ENCODE measurements around the gene ATP5PO.
"Not testable (repeated sequence)": the region's sequence is repeated elsewhere in the genome, so short reads cannot be mapped to it uniquely, and the experiment has no call there.

ATP5PO gene

DNA sequence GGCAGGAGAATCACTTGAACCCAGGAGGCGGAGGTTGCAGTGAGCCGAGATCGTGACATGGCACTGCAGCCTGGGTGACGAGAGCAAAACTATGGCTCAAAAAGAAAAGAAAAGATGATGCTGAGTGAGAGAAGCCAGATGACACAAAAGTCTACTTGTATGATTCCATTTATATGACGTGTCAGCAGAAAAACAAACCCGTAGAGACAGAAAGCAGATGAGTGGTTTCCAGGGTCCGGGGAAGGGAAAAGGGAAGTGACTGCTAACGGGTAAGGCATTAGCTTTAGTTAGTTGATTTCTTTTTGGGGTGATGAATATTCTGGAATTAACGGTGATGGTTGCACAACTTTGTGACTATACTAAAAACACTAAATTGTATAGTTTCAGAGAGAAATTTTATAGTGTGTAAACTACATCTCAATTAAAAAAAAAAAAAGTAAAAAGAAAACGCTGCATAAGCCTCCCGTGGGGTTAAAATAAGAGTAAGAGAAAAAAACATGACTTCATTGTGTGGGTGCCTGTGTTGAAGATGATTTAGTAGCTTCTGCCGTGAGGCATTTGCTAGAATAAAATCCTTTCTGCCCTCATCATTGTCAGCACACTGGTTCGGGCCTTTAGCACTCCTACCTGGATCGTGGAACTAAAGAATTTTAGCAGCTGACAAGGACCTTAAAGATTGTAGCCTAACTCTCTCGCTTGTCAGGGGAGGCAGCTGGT lies 24.7 kb upstream of the ATP5PO start:
- DNase-seq = no peak

DNA sequence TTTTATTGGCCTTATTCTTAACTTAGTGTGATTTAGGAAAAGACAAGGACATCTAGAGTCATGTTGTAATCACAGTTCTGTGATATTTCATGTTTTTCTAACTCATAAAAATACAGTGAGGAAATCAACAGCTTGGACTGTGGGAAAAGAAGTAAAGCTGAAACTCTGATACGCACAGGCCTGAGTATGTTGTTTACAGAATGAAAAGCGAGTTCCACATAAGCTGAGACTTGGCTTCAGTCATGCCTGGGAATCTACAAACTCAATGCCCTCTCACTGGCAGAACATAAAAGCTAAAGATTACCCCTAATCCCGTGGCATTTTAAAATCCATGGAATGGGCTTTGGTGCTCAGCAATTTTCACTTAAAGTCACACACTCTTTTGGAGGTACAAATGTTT lies 23.6 kb upstream of the ATP5PO start:
- no peak for DNase-seq

DNA sequence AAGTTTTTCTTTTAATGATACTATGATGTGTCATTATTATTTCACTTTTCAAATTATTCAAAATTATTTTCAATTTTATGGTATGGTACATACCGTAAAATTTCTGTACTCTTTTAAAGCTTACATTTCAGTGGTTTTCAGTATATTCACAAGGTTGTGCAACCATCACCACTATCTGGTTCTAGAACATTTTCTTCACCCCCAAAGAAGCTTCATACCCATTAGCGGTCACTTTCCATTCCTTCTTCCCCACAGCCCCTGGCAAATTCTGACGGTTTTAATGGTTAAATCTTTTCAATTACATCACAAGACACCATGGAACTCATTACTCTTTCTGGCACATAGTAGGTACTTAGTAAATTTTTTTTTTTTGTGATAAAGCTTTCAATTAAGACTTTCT lies 22.8 kb upstream of the ATP5PO start:
- DNase-seq = no peak

DNA sequence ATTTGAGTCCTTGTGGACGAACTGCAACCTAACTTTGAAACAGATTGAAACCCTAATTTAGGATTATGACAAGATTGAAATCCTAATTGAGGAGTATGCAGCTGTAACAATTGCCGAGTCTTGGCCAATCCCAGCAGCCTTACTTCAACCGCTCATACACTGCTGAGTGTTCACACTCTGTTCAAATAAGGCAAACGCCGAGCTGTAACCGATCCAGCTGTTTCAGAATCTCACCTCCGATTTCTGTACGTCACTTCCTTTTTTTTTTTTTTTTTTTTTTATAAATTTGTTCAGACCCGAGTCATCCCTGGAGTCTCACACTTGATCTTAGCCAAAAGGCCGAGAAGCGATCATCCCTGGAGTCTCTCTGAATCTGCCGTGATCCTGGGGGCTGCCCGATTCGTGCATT lies 22.3 kb upstream of the ATP5PO start:
- peak; percentile 75 for DNase-seq

DNA sequence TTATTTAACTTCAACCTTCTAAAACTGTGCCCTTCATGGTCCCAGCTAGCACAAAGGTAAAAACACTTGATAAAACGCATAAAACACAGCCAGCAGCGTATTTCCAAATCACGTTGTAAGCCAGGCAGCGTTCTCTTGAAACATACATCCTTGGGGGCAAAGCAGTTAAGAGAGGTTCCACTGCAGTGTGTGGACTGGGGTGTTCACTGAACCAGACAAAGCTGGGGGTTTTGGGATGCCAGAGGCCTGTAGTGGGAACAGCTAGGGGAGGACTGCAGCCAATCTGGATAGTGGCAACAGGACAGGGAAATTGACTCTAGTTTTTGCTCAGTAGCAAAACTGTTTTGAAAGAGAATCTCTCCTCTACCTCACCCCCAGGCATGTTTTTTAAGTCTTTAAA lies 21.5 kb upstream of the ATP5PO start:
- DNase-seq = no peak

DNA sequence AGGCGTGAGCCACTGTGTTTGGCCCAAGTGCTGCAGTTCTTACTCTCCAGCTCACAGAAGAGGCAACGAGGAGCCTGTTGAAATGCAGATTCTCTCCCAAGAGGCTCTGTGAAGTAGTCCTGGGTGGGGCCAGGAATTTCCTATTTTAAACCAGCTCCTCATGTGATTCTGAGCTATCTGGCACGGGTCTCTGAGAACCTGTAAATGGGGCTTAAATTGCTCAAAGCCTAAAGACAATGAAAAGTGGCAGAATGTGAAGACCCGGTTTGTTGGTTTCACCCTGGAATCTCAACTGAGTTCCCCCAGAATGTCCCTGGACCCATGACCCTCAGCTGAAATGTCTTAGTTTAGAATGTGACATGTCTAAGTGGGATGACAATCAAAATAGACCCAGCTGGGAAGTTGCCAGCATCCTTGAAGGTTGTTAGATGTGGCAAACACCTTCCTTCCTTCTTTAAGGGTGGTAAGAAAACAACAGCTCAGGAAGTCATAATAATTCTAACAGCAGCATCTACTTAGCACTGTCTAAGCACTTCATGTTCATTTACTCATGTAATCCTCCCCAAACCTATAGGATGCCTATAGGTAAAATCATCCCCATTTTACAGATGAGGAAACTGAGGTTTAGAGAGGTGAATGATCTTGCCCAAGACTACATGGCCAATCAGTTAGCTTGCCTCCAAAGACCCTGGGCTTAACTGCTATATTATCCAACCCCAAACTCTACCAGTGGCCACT lies 20.9 kb upstream of the ATP5PO start:
- DNase-seq = peak; percentile 85

DNA sequence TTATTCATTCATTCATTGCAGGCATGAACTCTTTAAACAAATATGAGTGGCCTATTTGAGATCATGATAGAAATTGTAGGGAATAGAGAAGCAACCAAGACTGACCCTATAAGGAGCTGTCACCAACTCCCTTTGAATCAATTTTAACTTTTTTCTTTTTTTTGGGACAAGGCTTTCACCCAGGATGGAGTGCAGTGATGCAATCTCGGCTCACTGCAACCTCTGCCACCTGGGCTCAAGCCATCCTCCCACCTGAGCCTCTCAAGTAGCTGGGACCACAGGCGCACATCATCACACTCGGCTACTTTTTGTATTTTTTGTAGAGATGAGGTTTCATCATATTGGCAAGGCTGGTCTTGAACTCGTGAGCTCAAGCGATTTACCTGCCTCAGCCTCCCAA lies 17.1 kb upstream of the ATP5PO start:
- no peak for DNase-seq

DNA sequence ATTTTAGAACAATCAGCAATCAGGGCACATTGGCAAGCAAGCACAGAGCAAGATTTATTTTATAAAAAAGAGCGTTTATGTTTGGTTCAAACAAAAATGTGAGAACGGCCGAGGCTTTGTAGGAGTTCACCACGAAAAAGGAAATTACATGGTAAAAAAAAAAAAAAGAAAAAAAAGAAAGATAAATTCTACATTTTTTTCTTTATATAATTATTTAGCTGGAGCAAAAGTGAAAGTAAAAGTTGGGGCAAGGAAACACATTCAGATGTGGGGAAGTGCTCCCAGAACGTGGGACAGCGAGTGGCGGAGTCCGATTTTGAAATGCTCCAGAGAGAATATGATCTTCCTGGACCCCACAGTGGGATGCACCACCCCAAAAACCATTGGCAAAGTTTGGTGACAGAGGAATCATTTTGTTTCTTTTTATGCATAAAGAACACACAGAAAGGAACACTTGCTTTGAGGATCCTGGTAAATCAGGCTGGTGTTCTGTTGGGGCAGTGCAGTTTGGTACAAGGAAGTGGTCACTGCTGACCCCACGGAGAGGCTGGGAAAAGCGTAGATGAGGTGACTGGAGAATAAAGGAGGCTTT lies 16.3 kb upstream of the ATP5PO start:
- no peak for DNase-seq

DNA sequence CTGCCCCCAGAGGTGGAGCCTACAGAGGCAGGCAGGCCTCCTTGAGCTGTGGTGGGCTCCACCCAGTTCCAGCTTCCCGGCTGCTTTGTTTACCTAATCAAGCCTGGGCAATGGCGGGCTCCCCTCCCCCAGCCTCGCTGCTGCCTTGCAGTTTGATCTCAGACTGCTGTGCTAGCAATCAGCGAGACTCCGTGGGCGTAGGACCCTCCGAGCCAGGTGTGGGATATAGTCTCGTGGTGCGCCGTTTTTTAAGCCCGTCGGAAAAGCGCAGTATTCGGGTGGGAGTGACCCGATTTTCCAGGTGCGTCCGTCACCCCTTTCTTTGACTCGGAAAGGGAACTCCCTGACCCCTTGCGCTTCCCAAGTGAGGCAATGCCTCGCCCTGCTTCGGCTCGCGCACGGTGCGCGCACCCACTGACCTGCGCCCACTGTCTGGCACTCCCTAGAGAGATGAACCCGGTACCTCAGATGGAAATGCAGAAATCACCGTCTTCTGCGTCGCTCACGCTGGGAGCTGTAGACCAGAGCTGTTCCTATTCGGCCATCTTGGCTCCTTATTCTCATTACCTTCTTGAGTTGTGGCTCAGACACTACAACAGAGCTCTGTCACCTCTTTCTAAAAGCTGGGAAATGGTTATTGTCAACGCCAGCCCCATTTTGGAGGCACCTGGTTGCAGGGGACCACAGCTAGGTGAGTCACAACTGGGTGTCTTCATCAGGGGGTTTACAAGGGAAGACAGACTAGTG lies 15.6 kb upstream of the ATP5PO start:
- DNase-seq = peak; percentile 97

DNA sequence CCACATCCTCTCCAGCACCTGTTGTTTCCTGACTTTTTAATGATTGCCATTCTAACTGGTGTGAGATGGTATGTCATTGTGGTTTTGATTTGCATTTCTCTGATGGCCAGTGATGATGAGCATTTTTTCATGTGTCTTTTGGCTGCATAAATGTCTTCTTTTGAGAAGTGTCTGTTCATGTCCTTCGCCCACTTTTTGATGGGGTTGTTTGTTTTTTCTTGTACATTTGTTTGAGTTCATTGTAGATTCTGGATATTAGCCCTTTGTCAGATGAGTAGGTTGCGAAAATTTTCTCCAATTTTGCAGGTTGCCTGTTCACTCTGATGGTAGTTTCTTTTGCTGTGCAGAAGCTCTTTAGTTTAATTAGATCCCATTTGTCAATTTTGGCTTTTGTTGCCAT lies 10.6 kb upstream of the ATP5PO start:
- DNase-seq = not testable (repeated sequence)

DNA sequence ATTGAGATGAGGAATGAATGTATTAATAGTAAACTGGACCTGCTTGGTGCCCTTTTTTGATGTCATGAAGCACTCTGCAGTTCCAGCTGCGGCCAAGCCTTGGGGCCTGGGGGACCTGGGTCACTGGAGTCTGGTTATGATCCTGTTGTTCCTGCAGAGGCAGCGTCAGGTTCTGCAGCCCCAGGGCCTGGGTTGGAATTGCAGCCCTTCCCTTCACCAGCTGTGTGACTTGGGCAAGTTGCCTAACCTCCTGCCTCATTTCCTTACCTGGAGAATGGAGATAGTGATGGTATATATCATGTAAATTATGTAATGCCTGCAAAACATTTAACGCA lies 9.1 kb upstream of the ATP5PO start:
- no peak for DNase-seq

DNA sequence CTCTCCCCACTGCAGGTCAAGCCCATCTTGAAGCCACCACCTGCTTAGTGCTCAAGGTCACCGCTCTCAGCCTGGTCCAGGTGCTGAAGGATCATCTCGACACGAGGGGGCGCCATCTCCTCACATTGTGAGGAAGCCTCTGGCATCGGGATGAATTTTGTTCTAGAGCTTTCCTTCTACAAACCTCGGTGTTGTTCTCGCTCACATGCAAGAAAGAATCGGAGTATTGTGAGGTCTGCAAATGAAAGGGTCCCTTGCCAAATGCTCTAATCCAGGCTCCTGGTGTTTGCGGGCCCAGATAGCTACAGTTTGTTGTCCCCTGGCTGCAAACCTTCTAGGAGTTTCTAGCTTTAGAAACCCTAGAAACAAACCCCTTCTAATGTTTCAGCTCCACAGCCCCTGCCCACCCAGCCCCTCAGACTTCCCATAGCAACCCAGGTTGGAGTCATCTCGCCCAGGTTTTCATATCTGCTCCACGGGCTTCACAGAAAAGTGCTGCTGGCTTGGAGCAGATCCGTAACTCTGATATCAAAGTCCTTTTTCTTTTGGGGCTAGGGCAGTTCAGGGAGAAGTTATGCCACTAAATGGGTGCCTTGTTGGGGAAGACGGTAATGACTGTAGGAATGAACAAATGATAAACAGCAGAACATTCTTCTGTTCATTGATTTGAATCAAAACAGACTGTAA lies 8.6 kb upstream of the ATP5PO start:
- peak; percentile 86 for DNase-seq

DNA sequence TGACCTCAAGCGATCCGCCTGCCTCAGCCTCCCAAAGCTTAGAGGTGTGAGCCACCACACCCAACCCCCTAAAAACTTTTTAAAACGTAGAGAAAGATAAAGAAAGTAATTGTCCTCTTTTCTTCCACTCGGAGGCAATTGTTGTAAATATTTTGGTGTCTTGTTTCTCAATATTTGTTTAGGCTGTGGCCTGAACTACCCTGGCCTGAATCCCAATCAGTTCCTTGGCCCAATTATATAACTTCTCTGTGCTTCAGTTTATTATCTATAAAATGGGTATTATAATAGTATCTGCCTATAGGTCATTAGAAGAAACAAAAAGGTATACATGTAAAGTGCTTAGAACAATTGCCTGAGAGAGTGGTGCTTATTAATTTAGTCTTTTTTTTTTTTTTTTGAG lies 1.8 kb upstream of the ATP5PO start:
- DNase-seq = no peak

DNA sequence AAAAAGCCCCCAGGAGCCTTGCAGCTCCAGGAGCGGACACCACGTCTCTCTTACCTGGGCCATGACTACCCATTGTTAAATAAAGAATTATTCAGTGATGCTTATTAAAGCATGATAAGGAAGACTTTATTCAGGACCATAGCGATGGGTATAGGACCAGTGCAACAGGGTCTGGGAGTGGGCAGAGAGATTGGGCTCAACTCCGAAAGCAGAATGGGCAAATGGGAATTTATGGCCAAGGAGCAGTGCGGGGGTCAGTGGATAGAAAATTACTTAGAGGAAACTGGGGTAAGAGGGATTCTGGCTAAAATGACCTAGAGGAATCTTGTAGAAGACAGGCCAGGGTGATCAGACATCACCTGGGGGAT lies 580 bp upstream of the ATP5PO start:
- DNase-seq = no peak

DNA sequence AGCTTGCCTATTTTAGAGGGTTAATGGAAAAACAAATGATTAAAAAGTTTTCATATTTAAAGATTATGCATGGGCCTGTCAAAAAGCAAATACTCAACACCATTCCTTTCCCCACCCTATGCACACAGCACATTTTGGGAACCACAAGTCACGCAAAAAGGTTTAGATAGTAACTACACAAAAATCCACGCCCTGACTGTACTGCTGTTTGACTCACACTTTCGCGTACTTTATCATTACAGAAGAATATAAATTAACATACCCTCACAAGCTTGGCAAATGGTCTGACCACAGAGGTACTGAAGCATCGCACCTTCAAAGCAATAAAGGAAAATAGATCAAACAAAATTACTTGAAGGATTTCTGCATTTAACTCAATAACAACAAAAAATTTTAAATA lies 1.4 kb downstream of the ATP5PO start:
- no peak for DNase-seq

DNA sequence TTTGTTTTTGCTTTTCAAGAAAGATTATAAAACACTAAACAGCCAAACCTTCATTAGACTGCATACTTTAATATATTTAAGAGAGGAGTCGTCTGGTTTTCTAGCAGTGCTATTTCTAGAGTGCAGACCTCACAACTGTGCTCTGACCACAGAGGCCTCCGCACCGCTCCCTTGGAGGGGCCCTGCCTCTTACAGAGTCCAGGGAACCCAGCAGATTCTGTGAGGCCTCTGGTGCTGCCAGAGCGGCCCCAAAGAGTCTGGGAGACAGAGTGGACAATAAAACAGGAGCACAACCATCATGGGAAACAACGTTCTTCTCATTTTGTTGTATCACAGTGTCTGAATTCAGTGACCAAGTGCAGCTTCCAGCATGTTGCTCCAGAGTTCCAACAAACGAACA lies 5.8 kb downstream of the ATP5PO start:
- DNase-seq = no peak

DNA sequence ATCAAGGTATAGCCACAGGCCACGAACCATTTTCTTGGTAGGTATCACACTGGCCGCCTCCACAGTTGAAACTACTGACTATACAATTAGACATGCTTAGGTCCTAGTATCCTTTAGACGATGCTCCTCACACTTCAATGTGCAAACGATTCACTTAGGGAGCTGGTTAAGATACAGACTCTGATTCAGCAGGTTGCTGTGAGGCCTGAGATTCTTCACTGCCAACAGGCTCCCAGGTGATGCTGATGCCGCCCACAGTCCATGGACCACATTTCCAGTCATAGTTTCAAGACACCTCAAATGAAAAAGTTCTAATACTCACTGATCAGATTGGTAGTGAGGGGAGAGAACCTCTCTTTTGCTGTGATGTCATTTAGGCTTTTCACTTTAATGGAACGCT lies 6.8 kb downstream of the ATP5PO start:
- DNase-seq = no peak

DNA sequence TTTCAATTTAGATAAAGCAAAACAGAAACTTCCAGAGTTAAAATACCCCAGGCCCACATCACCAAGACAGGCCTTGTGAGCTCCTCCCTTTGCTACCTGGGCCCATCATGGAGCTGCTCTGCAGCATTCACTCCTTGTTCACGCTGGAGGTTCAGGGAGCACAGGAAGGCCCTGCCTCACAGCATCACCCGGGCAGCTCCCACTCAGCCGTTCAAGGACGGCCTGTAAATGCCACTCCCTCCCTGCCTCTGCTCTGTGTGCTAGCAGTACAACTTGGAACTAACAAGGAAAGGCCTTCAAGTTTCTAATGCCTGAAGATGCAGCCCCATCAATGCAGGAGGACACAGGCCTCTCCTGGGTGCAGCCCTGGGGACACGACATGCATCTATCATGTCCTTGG lies 11.6 kb downstream of the ATP5PO start:
- DNase-seq = no peak

DNA sequence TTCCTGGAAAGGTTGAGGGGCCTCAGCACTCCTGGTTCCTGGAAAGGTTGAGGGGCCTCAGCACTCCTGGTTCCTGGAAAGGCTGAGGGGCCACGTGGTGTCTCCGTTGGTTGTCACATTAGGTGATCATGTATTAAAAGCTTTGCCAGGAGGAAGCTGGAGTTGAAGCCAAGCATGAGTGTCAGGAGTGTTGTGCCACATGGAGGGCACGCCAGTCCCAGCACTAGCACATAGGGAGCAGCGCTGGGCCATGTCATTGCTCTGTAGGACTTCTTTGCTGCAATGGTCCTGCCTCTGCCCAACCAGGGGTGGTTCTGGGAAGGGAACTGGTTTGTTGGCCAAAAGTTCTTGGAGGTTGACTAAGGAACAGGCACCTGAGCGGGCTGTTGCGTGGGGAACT lies 13.3 kb downstream of the ATP5PO start:
- DNase-seq = no peak

DNA sequence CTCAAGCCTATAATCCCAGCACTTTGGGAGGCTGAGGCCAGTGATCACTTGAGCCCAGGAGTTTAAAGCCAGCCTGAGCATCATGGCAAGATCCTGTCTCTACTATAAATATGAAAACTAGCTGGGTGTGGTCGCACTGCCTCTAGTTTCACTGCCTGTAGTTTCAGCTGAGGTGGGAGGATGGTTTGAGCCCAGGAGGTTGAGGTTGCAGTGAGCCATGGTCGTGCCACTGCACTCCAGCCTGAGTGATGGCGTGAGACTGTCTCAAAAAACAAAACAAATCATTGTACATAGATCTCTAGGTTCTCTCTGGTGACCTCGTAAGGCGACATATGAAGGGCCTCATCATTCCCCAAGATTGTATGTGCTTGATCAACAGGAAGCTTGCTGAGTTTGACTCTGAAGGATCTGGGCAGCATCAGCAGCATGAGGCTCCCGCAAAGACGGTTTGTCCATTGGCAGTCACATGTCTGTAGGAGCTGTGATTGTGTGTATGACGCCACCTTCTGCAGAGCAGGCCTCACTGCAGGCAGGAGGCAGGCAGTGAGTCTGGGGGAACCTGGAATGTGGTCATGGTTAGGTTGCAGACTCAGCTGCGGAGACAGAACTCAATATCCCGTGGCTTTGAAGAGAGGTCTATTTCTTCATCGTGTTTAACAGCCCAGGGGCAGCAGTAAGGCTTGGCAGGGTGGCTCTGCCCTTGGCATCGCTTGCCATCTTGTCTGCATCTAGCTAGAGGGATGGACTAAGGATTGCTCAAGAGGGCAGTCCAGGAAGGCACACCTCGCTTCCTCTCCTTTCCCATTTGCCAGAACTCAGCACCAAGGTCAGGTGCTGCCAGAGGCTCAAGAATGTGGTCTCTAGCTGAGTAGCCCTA lies 14.0 kb downstream of the ATP5PO start:
- DNase-seq = no peak

DNA sequence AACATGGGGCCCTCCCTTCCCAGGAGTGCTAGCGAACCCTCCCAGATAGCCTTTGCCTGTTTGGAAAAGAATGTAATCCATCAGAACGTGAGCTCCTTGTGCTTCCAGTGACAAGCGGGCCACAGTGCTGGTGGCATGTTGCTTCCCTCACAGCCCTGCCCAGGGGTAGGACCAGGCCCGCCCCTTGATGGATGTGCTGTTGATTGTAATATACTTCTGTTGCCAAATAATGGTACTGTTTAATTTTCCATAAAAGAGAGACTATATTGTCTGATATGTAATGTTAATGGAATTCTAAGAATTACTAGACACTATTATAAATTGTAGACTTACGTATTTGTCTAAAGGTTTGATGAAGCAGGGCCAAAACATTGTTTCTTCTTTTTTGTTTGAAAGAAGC lies 16.4 kb downstream of the ATP5PO start:
- no peak for DNase-seq

DNA sequence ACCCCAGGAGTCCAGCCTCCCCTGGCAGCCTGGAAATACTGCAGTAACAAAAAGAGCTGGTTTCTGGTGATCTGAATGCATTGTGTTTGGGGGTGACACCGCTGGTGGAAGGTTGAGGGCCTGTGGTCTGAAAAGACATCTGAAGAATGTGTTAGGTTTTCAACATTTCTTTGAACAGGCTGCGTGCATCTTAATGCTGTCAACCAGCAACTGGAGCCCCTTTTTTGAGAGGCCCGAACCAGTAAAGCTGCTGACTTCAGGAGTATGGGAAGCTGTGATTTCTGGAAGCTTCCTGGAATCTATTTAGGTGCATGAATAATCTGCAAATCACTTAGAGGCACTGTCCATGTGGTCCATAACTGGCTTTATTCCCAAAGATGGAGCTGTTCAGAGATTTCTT lies 17.0 kb downstream of the ATP5PO start:
- no peak for DNase-seq

Data from CD4-positive, alpha-beta T cell treated with Interleukin-4 for 4 hours (primary cell).